ENCODE measurements around the gene TAOK2.

DNA sequence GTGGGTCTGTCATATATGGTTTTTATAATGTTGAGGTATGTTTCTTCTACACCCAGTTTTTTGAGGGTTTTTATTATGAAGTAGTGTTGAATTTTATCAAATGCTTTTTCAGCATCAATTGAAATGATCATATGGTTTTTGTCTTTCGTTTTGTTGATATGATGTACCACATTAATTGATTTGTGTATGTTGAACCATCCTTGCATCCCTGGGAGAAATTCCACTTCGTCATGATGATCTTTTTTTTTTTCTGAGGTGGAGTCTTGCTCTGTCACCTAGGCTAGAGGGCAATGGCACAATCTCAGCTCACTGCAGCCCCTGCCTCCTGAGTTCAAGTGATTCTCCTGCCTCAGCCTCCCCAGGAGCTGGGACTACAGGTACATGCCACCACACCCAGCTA, 25.8 kb upstream of the TAOK2 start:
- TF ChIP-seq POLR2A (IDR thresholded peaks at IDR 0.05) = no peak
- no peak for TF ChIP-seq CTCF (IDR thresholded peaks at IDR 0.05)
